Neural cell (in vitro differentiated cells): ENCODE measurements around the gene HPSE2. TPM values are rescaled to one million over a fixed set of nuclear protein-coding genes. Genes with fewer than 3 reads are reported as not detected.
"Not testable (repeated sequence)": the region's sequence is repeated elsewhere in the genome, so short reads cannot be mapped to it uniquely, and the experiment has no call there.

ENCODE experiments used
- H2AFZ ChIP-seq: fragments of 200-600, 300-800 bp; sonication (generic), shearing (Covaris generic); 2 replicates; pipeline ENCODE4 v1.6.0; 2014; ENCODE audit warnings: low read depth, mild to moderate bottlenecking, antibody characterized with exemption, low read length, moderate library complexity
- H3F3A ChIP-seq: fragments of 200-600 bp; shearing (Covaris generic); 2 replicates; pipeline ENCODE4 v1.6.1; 2016; ENCODE audit warnings: mild to moderate bottlenecking, moderate library complexity, mixed read lengths, antibody characterized with exemption, low read length; ENCODE audit not compliant: insufficient read depth, poor library complexity, severe bottlenecking
- H3K27ac ChIP-seq: fragments of 200-600, 300-800 bp; sonication (generic), shearing (Covaris generic); 2 replicates; pipeline ENCODE4 v1.5.1; 2014; ENCODE audit warnings: mild to moderate bottlenecking, low read length, moderate library complexity
- H3K27me3 ChIP-seq: fragments of 300-800, 200-600 bp; sonication (generic), shearing (Covaris generic); 2 replicates; pipeline ENCODE4 v1.6.0; 2014; ENCODE audit warnings: mild to moderate bottlenecking, low read depth, low read length, moderate library complexity; ENCODE audit not compliant: insufficient read depth
- H3K36me3 ChIP-seq: fragments of 300-800, 200-600 bp; sonication (generic), shearing (Covaris generic); 2 replicates; pipeline ENCODE4 v1.5.1; 2014; ENCODE audit warnings: mild to moderate bottlenecking, antibody characterized with exemption, low read length, moderate library complexity; ENCODE audit not compliant: insufficient read depth
- H3K4me2 ChIP-seq: fragments of 300-800, 200-600 bp; sonication (generic), shearing (Covaris generic); 2 replicates; pipeline ENCODE4 v1.6.0; 2014; ENCODE audit warnings: mild to moderate bottlenecking, low read length
- H3K4me3 ChIP-seq: fragments of 300-800, 200-600 bp; sonication (generic), shearing (Covaris generic); 2 replicates; pipeline ENCODE4 v1.5.1; 2014; ENCODE audit warnings: mild to moderate bottlenecking, low read length, moderate library complexity
- H3K79me2 ChIP-seq: fragments of 200-600 bp; shearing (Covaris generic); replicated peaks from 2 replicates; pipeline ENCODE4 v1.6.0; 2014; ENCODE audit warnings: mild to moderate bottlenecking, low read length, moderate library complexity; ENCODE audit not compliant: insufficient read depth
- H3K9ac ChIP-seq: fragments of 300-800, 200-600 bp; sonication (generic), shearing (Covaris generic); 2 replicates; pipeline ENCODE4 v1.6.1; 2016; ENCODE audit warnings: mild to moderate bottlenecking, low read length, mixed read lengths
- H3K9me2 ChIP-seq: fragments of 200-600 bp; shearing (Covaris generic); 2 replicates; pipeline ENCODE4 v1.6.1; 2016; ENCODE audit warnings: mild to moderate bottlenecking, low read length, mixed read lengths; ENCODE audit not compliant: insufficient read depth
- H3K9me3 ChIP-seq: fragments of 200-600, 300-800 bp; sonication (generic), shearing (Covaris generic); 2 replicates; pipeline ENCODE4 v1.6.1; 2016; ENCODE audit warnings: mild to moderate bottlenecking, mixed run types, low read length, moderate library complexity, mixed read lengths
- H4K20me1 ChIP-seq: fragments of 200-600 bp; shearing (Covaris generic); 2 replicates; pipeline ENCODE4 v1.6.1; 2016; ENCODE audit warnings: mild to moderate bottlenecking, mixed run types; ENCODE audit not compliant: insufficient read depth
- CTCF ChIP-seq: fragments of 450-650 bp; IDR thresholded peaks from 2 replicates; pipeline ENCODE4 v1.5.1; 2014; ENCODE audit warnings: antibody characterized with exemption, mild to moderate bottlenecking, moderate library complexity; ENCODE audit not compliant: poor library complexity, severe bottlenecking
- EP300 ChIP-seq: fragments of 450-650 bp; conservative IDR thresholded peaks from 2 replicates; pipeline ENCODE4 v1.6.1; 2014; ENCODE audit warnings: antibody characterized with exemption, mild to moderate bottlenecking, moderate library complexity; ENCODE audit not compliant: poor library complexity, severe bottlenecking
- EZH2 ChIP-seq: fragments of 200-600, 300-800 bp; shearing (Covaris generic), sonication (generic); IDR thresholded peaks from 2 replicates; pipeline ENCODE4 v1.6.1; 2014; ENCODE audit warnings: antibody characterized with exemption, low read length, borderline replicate concordance, mild to moderate bottlenecking; ENCODE audit not compliant: insufficient read depth, poor library complexity, severe bottlenecking
- MXI1 ChIP-seq: fragments of 450-650 bp; conservative IDR thresholded peaks from 2 replicates; pipeline ENCODE4 v1.6.1; 2014; ENCODE audit warnings: antibody characterized with exemption, mild to moderate bottlenecking; ENCODE audit not compliant: poor library complexity, severe bottlenecking
- RAD21 ChIP-seq: fragments of 450-650 bp; conservative IDR thresholded peaks from 2 replicates; pipeline ENCODE4 v1.6.1; 2014; ENCODE audit warnings: antibody characterized with exemption, mild to moderate bottlenecking, moderate library complexity
- REST ChIP-seq: IDR thresholded peaks from 2 replicates; pipeline ENCODE4 v1.6.1; 2012; ENCODE audit warnings: borderline replicate concordance
- SMC3 ChIP-seq: fragments of 450-650 bp; conservative IDR thresholded peaks from 2 replicates; pipeline ENCODE4 v1.6.1; 2014; ENCODE audit warnings: antibody characterized with exemption, mild to moderate bottlenecking, moderate library complexity; ENCODE audit not compliant: poor library complexity
- TAF1 ChIP-seq: IDR thresholded peaks from 2 replicates; pipeline ENCODE4 v1.6.1; 2012; ENCODE audit warnings: low read depth
- polyA plus RNA-seq: library from polyadenylated mRNA; depleted of rRNA; stranded (reverse); fragments of >200 nt; gene quantifications from 2 replicates; pipeline ENCODE4 v1.2.3, GENCODE V29; 2014

Gene HPSE2
- polyA plus RNA-seq, 1 donor from 2014 or later: not detected

- no peak overlapping the region for H2AFZ ChIP-seq
- H3K9me2 ChIP-seq: no peaks in the 10 kb centered on the region
- H3K9me3 ChIP-seq: no peaks in the 10 kb centered on the region
- H4K20me1 ChIP-seq: no peaks in the 10 kb centered on the region
- no peak overlapping the region for H3K9ac ChIP-seq
- H3K4me3 ChIP-seq: no peak overlapping the region
- no peaks in the 10 kb centered on the region for H3K27me3 ChIP-seq
- no peaks in the 10 kb centered on the region for H3K79me2 ChIP-seq
- no peaks in the 10 kb centered on the region for H3K36me3 ChIP-seq
- TF ChIP-seq EP300: no peak
- no peak for TF ChIP-seq MXI1
- TF ChIP-seq CTCF: no peak
- no peak for TF ChIP-seq EZH2
- no peak for TF ChIP-seq TAF1
- no peak for TF ChIP-seq RAD21
- H3K27ac ChIP-seq: no peak overlapping the region
- no peaks in the 10 kb centered on the region for H3F3A ChIP-seq
- H3K4me2 ChIP-seq: no peak overlapping the region
Measured at GRCh38 chr10:98556061-98556460, 679.6 kb downstream of the HPSE2 start.

GRCh38 chr10:98555021-98555619 is 680.5 kb downstream of the HPSE2 start:
- TF ChIP-seq CTCF (no peak), SMC3 (no peak), REST (no peak), RAD21 (no peak), TAF1 (no peak), EP300 (no peak), EZH2 (no peak)
- no peak overlapping the region for H3K4me3 ChIP-seq
- no peak overlapping the region for H3K9ac ChIP-seq
- no peaks in the 10 kb centered on the region for H3K9me3 ChIP-seq
- no peaks in the 10 kb centered on the region for H4K20me1 ChIP-seq
- no peaks in the 10 kb centered on the region for H3K27me3 ChIP-seq
- H3K9me2 ChIP-seq: no peaks in the 10 kb centered on the region
- H3K79me2 ChIP-seq: no peaks in the 10 kb centered on the region
- no peak overlapping the region for H3K27ac ChIP-seq
- H3F3A ChIP-seq: no peaks in the 10 kb centered on the region
- no peak overlapping the region for H2AFZ ChIP-seq
- no peaks in the 10 kb centered on the region for H3K36me3 ChIP-seq
- H3K4me2 ChIP-seq: no peak overlapping the region

- H2AFZ ChIP-seq, H3K4me3 ChIP-seq, H3K9me2 ChIP-seq, H4K20me1 ChIP-seq, H3K36me3 ChIP-seq, H3K4me2 ChIP-seq, H3K9me3 ChIP-seq, H3K79me2 ChIP-seq, H3K27ac ChIP-seq, H3F3A ChIP-seq, H3K9ac ChIP-seq, H3K27me3 ChIP-seq: not testable (repeated sequence)
Measured at GRCh38 chr10:98541561-98541960, 694.1 kb downstream of the HPSE2 start.
